K562 (cell line): ENCODE data around the gene ADAMTS2. TPM values are rescaled to one million over a fixed set of nuclear protein-coding genes. Genes with fewer than 3 reads are reported as not detected.

Source experiments
- ATAC-seq: fragments of 200-7000 bp; cut with Tn5 transposase; 3 replicates; pipeline ENCODE4 v1.9.1; 2020; ENCODE audit warnings: moderate library complexity
- BruUV-seq: library from RNA; stranded (reverse); fragments of 400-500 nt; replicated peaks from 2 replicates; lab custom pipeline; 2021; lab: Mats Ljungman, UMichigan
- CTCF ChIA-PET: fragments of 300-600 bp; formaldehyde crosslinking; extraction: SDS; loops from one replicate; lab custom pipeline; 2021; ENCODE audit warnings: low intra/inter-chr PET ratio; lab: Yijun Ruan, JAX
- POLR2A ChIA-PET: fragments of 300-600, 350-650 bp; sonication (Branson Sonifier 250); formaldehyde crosslinking; extraction: SDS; loops from one replicate; lab custom pipeline; 2021; ENCODE audit warnings: antibody characterized with exemption, inconsistent platforms; lab: Yijun Ruan, JAX
- DNase-seq, 4 experiments: peaks; one replicate each; pipeline versions ENCODE4 v3.0.0 to v3.0.0-alpha.2; 2011 to 2018; ENCODE audit warnings: low spot score in 3 of 4, mixed read lengths in 3 of 4; ENCODE audit errors: extremely low read depth in 1 of 4
- FAIRE-seq: peaks from 2 replicates; lab custom pipeline; 2011; peaks lifted over from hg19 to GRCh38; lab: Jason Lieb, UNC
- H2AFZ ChIP-seq: 2 replicates; pipeline ENCODE4 v1.6.0; 2011; ENCODE audit warnings: low read depth, low read length, control low read depth, inconsistent platforms
- H3K27ac ChIP-seq: fragments of 200-600 bp; 3 replicates; pipeline ENCODE4 v1.8.0; 2011; ENCODE audit warnings: low read depth, mild to moderate bottlenecking, control low read depth, inconsistent platforms, low read length, moderate library complexity, mixed read lengths; ENCODE audit errors: extremely low read depth
- H3K27me3 ChIP-seq, 2 experiments: fragments of 300-600 bp in 1 of 2; 2 replicates in 1 of 2; 3 replicates in 1 of 2; pipeline versions ENCODE4 v1.6.0 to v1.8.0; 2011; ENCODE audit warnings: inconsistent platforms in 2 of 2, low read length in 2 of 2, mild to moderate bottlenecking in 1 of 2, mixed read lengths in 1 of 2, moderate library complexity in 1 of 2; ENCODE audit not compliant: control insufficient read depth in 2 of 2, insufficient read depth in 2 of 2
- H3K36me3 ChIP-seq: fragments of 300-600 bp; 3 replicates; pipeline ENCODE4 v1.8.0; 2011; ENCODE audit warnings: mild to moderate bottlenecking, low read length, inconsistent platforms; ENCODE audit not compliant: control insufficient read depth, insufficient read depth
- H3K4me1 ChIP-seq, 2 experiments: fragments of 200-600 bp in 1 of 2; replicated peaks in 1 of 2; 2 replicates in 1 of 2; 3 replicates in 1 of 2; pipeline versions ENCODE4 v1.5.1 to v1.8.0; 2011; ENCODE audit warnings: inconsistent platforms in 2 of 2, low read length in 2 of 2, mild to moderate bottlenecking in 1 of 2, mixed read lengths in 1 of 2, moderate library complexity in 1 of 2; ENCODE audit not compliant: control insufficient read depth in 2 of 2, insufficient read depth in 2 of 2
- H3K4me2 ChIP-seq: 2 replicates; pipeline ENCODE4 v1.6.1; 2011; ENCODE audit warnings: low read length, control low read depth, inconsistent platforms, mixed read lengths; ENCODE audit not compliant: insufficient read depth
- H3K4me3 ChIP-seq: fragments of 200-600 bp; sonication (generic), shearing (Covaris generic); 2 replicates; pipeline ENCODE4 v1.5.1; 2016; ENCODE audit warnings: control low read depth, inconsistent platforms
- H3K79me2 ChIP-seq: fragments of 200-600 bp; 3 replicates; pipeline ENCODE4 v1.8.0; 2011; ENCODE audit warnings: low read length, inconsistent platforms; ENCODE audit not compliant: control insufficient read depth, insufficient read depth
- H3K9ac ChIP-seq, 2 experiments: 2 replicates each; pipeline versions ENCODE4 v1.6.0 to v1.6.1; 2011; ENCODE audit warnings: low read depth in 2 of 2, low read length in 2 of 2, control low read depth in 1 of 2, inconsistent platforms in 1 of 2, mild to moderate bottlenecking in 1 of 2, mixed read lengths in 1 of 2; ENCODE audit not compliant: insufficient read depth in 1 of 2
- H3K9me1 ChIP-seq: one replicate; pipeline ENCODE4 v1.6.0; 2011; ENCODE audit warnings: inconsistent platforms, mild to moderate bottlenecking, low read length, moderate library complexity; ENCODE audit not compliant: control insufficient read depth, insufficient read depth
- H3K9me3 ChIP-seq: replicated peaks from 2 replicates; pipeline ENCODE4 v1.5.1; 2011; ENCODE audit warnings: low read depth, low read length, inconsistent platforms; ENCODE audit not compliant: control insufficient read depth, insufficient read depth
- H4K20me1 ChIP-seq: replicated peaks from 2 replicates; pipeline ENCODE4 v1.6.1; 2011; ENCODE audit warnings: low read length, inconsistent platforms, mixed read lengths; ENCODE audit not compliant: control insufficient read depth, insufficient read depth
- ASH1L ChIP-seq: fragments of 450-650 bp; IDR thresholded peaks from 2 replicates; pipeline ENCODE4 v1.6.1; 2018; ENCODE audit warnings: borderline replicate concordance, mild to moderate bottlenecking, low read depth; ENCODE audit not compliant: partially characterized antibody
- CEBPG ChIP-seq, 3 experiments: fragments of 200-800 bp in 1 of 3; sonication (Bioruptor generic) in 1 of 3; sonication (generic) in 1 of 3; formaldehyde crosslinking in 1 of 3; IDR thresholded peaks in 2 of 3; conservative IDR thresholded peaks in 1 of 3; 2 replicates each; pipeline versions ENCODE4 v1.6.1 to v1.8.0; 2016 to 2022; ENCODE audit warnings: missing compliant biosample characterization in 2 of 3, missing genetic modification characterization in 2 of 3, mild to moderate bottlenecking in 1 of 3, missing genetic modification reagents in 1 of 3
- FOSL1 ChIP-seq: fragments of 200-800 bp; sonication (Bioruptor generic); conservative IDR thresholded peaks from 2 replicates; pipeline ENCODE4 v1.6.1; 2016; ENCODE audit warnings: missing genetic modification characterization, missing compliant biosample characterization
- FOXJ2 ChIP-seq: fragments of 200-800 bp; sonication (Bioruptor generic); IDR thresholded peaks from 2 replicates; pipeline ENCODE4 v1.6.1; 2016; ENCODE audit warnings: missing genetic modification characterization, missing compliant biosample characterization
- HEY1 ChIP-seq: fragments of 250-450 bp; sonication (Bioruptor Pico); IDR thresholded peaks from 2 replicates; pipeline ENCODE4 v1.5.0; 2020; ENCODE audit warnings: mild to moderate bottlenecking, moderate library complexity, borderline replicate concordance
- NR3C1 ChIP-seq: sonication (generic); formaldehyde crosslinking; IDR thresholded peaks from 2 replicates; pipeline ENCODE4 v1.8.1; 2022; ENCODE audit warnings: missing genetic modification reagents
- RBM39 ChIP-seq: fragments of 200-400 bp; formaldehyde crosslinking; optimal IDR thresholded peaks from 2 replicates; pipeline ENCODE3; 2018; ENCODE audit warnings: low read depth, low read length
- RFX5 ChIP-seq: IDR thresholded peaks from 2 replicates; pipeline ENCODE4 v1.6.1; 2011; ENCODE audit warnings: low read depth, mild to moderate bottlenecking, improper control_type of control experiment, low read length
- TAL1 ChIP-seq: fragments of 450-650 bp; IDR thresholded peaks from 2 replicates; pipeline ENCODE4 v1.6.1; 2016; ENCODE audit warnings: mild to moderate bottlenecking
- TCF3 ChIP-seq: sonication (generic); formaldehyde crosslinking; IDR thresholded peaks from 2 replicates; pipeline ENCODE4 v1.4.0; 2020; ENCODE audit warnings: mild to moderate bottlenecking, missing genetic modification reagents
- WGBS: fragments of 100-300 bp; shearing (Covaris generic); methylation state at CpG from one replicate; pipeline ENCODE4 v1.1.6; 2016; ENCODE audit warnings: low coverage, mixed read lengths; ENCODE audit not compliant: insufficient coverage; ENCODE audit errors: missing lambda C conversion rate; 5-methylcytosine and 5-hydroxymethylcytosine counted together
- in situ Hi-C: fragments of 300-500 bp; cut with MboI; formaldehyde crosslinking; loops from 4 replicates; pipeline ENCODE4 v1.15.0; 2018; ENCODE audit warnings: inconsistent platforms, mixed read lengths
- intact Hi-C: fragments of 100-400 bp; cut with micrococcal nuclease; formaldehyde crosslinking; loops from 2 replicates; pipeline ENCODE4 v1.14.2; 2022
- polyA plus RNA-seq, 8 experiments: library from polyadenylated mRNA; depleted of rRNA in 4 of 8; stranded (reverse) in 5 of 8; unstranded in 3 of 8; fragments of >200 nt; fragmentation: Nextera tagmentation in 2 of 8; fragmentation: Illumina TruSeq in 1 of 8; extraction: Ambion mirVana in 2 of 8; extraction: Trizol in 1 of 8; gene quantifications; 2 replicates each; pipeline versions ENCODE4 v1.2.1 to v1.2.3, GENCODE V29; 2011 to 2014; ENCODE audit warnings: inconsistent platforms in 1 of 8, missing spikeins in 1 of 8
- total RNA-seq, 7 experiments: library from RNA; depleted of rRNA in 6 of 7; stranded (reverse); fragments of >200 nt in 6 of 7; fragmentation: Illumina TruSeq in 2 of 7; extraction: Trizol in 2 of 7; gene quantifications; 2 replicates each; pipeline versions ENCODE4 v1.2.1 to v1.2.3, GENCODE V29; 2011 to 2021; ENCODE audit warnings: low replicate concordance in 1 of 7
- TF ChIP-seq, protein P1 (sequence below): fragments of 250-450 bp; sonication (Bioruptor Pico); IDR thresholded peaks from 2 replicates; pipeline ENCODE4 v1.8.0; 2022; ENCODE audit warnings: moderate library complexity, mild to moderate bottlenecking, inconsistent platforms
- TF ChIP-seq, protein P2 (sequence below): sonication (generic); formaldehyde crosslinking; IDR thresholded peaks from 2 replicates; pipeline ENCODE4 v1.8.1; 2023; ENCODE audit warnings: mild to moderate bottlenecking, missing genetic modification reagents
- TF ChIP-seq, protein P3 (sequence below): fragments of 450-650 bp; IDR thresholded peaks from 2 replicates; pipeline ENCODE4 v1.6.1; 2017; ENCODE audit warnings: antibody characterized with exemption, mild to moderate bottlenecking
- TF ChIP-seq, protein P4 (sequence below), 2 experiments: fragments of 450-650 bp in 1 of 2; sonication (generic) in 1 of 2; formaldehyde crosslinking in 1 of 2; IDR thresholded peaks in 1 of 2; conservative IDR thresholded peaks in 1 of 2; 2 replicates each; pipeline versions ENCODE4 v1.6.1 to v1.8.1; 2016 to 2023; ENCODE audit warnings: mild to moderate bottlenecking in 2 of 2, moderate library complexity in 2 of 2, inconsistent platforms in 1 of 2, missing genetic modification reagents in 1 of 2

Gene ADAMTS2
- total and polyA plus RNA-seq, 9 of the 15 experiments (the other 6 are each of a cell fraction or from before 2014, with no cell fraction given), result not detected

DNA sequence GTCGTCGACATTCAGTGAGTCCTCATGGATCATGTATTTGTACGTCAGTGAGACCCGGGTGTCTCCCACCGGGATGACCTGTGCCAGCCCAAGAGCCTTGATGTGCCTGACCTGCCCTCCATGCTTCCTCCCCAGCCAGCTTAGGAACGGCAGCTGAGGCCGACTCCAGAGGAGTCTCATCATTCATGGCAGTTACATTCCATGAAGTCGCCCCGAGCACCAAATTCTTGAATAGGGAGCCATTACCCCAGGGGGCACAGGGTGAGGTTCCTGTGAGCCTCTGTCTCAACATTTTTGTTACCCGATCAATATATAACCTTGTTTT lies 217.3 kb downstream of the ADAMTS2 start:
- POLR2A ChIA-PET, result no interaction called here
- Histone ChIP-seq H2AFZ (no peak overlapping the region), H3K4me1 (peaks cover 0 to 7% of the 10 kb centered on the region in 2 experiments; a peak in 2 of 5 replicates), H3K36me3 (no peaks in the 10 kb centered on the region), H3K27me3 (peaks cover 0 to 56% of the 10 kb centered on the region in 2 experiments; a peak in 2 of 5 replicates), H4K20me1 (no peaks in the 10 kb centered on the region), H3K9ac (no peak overlapping the region), H3K4me3 (no peak overlapping the region), H3K9me1 (no peaks in the 10 kb centered on the region), H3K9me3 (no peaks in the 10 kb centered on the region), H3K27ac (no peak overlapping the region), H3K79me2 (no peaks in the 10 kb centered on the region), H3K4me2 (no peak overlapping the region)
- intact Hi-C loops (no loop called here), in situ Hi-C loops (no loop called here)
- WGBS, result 1% methylated on average over 10 of the region's 10 CpGs
- FAIRE-seq (no peak), ATAC-seq (no peak), DNase-seq (no peak)
- BruUV-seq, result no TSS peak
- CTCF ChIA-PET, result no interaction called here
- TF ChIP-seq HEY1, result no peak
- TF ChIP-seq RFX5, result no peak
- no peak for TF ChIP-seq CEBPG (CRISPR knock-in tag; IDR thresholded peaks at IDR 0.05)
- no peak for TF ChIP-seq CEBPG (tag; conservative IDR thresholded peaks at IDR 0.05 in 1 of 2, IDR thresholded peaks at IDR 0.05 in 1 of 2)
- TF ChIP-seq TAL1, result no peak
- no peak for TF ChIP-seq ASH1L
- TF ChIP-seq FOXJ2 (tag), result no peak
- TF ChIP-seq FOSL1 (tag), result no peak
- TF ChIP-seq, protein P1, sequence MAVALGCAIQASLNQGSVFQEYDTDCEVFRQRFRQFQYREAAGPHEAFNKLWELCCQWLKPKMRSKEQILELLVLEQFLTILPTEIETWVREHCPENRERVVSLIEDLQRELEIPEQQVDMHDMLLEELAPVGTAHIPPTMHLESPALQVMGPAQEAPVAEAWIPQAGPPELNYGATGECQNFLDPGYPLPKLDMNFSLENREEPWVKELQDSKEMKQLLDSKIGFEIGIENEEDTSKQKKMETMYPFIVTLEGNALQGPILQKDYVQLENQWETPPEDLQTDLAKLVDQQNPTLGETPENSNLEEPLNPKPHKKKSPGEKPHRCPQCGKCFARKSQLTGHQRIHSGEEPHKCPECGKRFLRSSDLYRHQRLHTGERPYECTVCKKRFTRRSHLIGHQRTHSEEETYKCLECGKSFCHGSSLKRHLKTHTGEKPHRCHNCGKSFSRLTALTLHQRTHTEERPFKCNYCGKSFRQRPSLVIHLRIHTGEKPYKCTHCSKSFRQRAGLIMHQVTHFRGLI, result no peak
- no peak for TF ChIP-seq TCF3 (CRISPR knock-in tag)
- no peak for TF ChIP-seq NR3C1 (CRISPR knock-in tag)
- TF ChIP-seq, protein P2, sequence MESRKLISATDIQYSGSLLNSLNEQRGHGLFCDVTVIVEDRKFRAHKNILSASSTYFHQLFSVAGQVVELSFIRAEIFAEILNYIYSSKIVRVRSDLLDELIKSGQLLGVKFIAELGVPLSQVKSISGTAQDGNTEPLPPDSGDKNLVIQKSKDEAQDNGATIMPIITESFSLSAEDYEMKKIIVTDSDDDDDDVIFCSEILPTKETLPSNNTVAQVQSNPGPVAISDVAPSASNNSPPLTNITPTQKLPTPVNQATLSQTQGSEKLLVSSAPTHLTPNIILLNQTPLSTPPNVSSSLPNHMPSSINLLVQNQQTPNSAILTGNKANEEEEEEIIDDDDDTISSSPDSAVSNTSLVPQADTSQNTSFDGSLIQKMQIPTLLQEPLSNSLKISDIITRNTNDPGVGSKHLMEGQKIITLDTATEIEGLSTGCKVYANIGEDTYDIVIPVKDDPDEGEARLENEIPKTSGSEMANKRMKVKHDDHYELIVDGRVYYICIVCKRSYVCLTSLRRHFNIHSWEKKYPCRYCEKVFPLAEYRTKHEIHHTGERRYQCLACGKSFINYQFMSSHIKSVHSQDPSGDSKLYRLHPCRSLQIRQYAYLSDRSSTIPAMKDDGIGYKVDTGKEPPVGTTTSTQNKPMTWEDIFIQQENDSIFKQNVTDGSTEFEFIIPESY (CRISPR knock-in tag), result no peak
- TF ChIP-seq, protein P3, sequence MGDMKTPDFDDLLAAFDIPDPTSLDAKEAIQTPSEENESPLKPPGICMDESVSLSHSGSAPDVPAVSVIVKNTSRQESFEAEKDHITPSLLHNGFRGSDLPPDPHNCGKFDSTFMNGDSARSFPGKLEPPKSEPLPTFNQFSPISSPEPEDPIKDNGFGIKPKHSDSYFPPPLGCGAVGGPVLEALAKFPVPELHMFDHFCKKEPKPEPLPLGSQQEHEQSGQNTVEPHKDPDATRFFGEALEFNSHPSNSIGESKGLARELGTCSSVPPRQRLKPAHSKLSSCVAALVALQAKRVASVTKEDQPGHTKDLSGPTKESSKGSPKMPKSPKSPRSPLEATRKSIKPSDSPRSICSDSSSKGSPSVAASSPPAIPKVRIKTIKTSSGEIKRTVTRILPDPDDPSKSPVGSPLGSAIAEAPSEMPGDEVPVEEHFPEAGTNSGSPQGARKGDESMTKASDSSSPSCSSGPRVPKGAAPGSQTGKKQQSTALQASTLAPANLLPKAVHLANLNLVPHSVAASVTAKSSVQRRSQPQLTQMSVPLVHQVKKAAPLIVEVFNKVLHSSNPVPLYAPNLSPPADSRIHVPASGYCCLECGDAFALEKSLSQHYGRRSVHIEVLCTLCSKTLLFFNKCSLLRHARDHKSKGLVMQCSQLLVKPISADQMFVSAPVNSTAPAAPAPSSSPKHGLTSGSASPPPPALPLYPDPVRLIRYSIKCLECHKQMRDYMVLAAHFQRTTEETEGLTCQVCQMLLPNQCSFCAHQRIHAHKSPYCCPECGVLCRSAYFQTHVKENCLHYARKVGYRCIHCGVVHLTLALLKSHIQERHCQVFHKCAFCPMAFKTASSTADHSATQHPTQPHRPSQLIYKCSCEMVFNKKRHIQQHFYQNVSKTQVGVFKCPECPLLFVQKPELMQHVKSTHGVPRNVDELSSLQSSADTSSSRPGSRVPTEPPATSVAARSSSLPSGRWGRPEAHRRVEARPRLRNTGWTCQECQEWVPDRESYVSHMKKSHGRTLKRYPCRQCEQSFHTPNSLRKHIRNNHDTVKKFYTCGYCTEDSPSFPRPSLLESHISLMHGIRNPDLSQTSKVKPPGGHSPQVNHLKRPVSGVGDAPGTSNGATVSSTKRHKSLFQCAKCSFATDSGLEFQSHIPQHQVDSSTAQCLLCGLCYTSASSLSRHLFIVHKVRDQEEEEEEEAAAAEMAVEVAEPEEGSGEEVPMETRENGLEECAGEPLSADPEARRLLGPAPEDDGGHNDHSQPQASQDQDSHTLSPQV, result no peak
- TF ChIP-seq, protein P4, sequence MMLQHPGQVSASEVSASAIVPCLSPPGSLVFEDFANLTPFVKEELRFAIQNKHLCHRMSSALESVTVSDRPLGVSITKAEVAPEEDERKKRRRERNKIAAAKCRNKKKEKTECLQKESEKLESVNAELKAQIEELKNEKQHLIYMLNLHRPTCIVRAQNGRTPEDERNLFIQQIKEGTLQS (IDR thresholded peaks at IDR 0.05), result no peak
- TF ChIP-seq, protein P4 (CRISPR knock-in tag; conservative IDR thresholded peaks at IDR 0.05), result no peak
- TF ChIP-seq RBM39, result no peak
